Activated T-cell treated with anti-CD3 and anti-CD28 coated beads, Interleukin-2, amount 50 U/mL, for 24 hours (primary cell): ENCODE results near the gene CENPI.

Experiments used
- DNase-seq: peaks from one replicate; pipeline ENCODE4 v3.0.0-alpha.2; 2020
- H3K27ac Mint-ChIP-seq: 2 replicates; pipeline ENCODE4 v1.8.0; 2020; ENCODE audit warnings: mild to moderate bottlenecking, mixed read lengths
- H3K27me3 Mint-ChIP-seq: 2 replicates; pipeline ENCODE4 v1.8.0; 2020; ENCODE audit warnings: mixed read lengths
- H3K36me3 Mint-ChIP-seq: 2 replicates; pipeline ENCODE4 v1.8.0; 2020; ENCODE audit warnings: low read depth, mixed read lengths
- H3K4me1 Mint-ChIP-seq: 2 replicates; pipeline ENCODE4 v1.8.0; 2020; ENCODE audit warnings: low read depth, mixed read lengths
- H3K4me3 Mint-ChIP-seq: 2 replicates; pipeline ENCODE4 v1.8.0; 2020; ENCODE audit warnings: mild to moderate bottlenecking, moderate library complexity, mixed read lengths
- H3K9me3 Mint-ChIP-seq: 2 replicates; pipeline ENCODE4 v1.8.0; 2020; ENCODE audit warnings: mixed read lengths

CENPI gene

GRCh38 chrX:101108284-101108683 lies 10.3 kb downstream of the CENPI start:
- Mint-ChIP-seq H3K27me3 (no peaks in the 10 kb centered on the region), H3K4me1 (no peaks in the 10 kb centered on the region), H3K27ac (no peak overlapping the region), H3K9me3 (no peaks in the 10 kb centered on the region), H3K36me3 (peaks cover 40% of the 10 kb centered on the region), H3K4me3 (no peak overlapping the region)
- no peak for DNase-seq

- no peaks in the 10 kb centered on the region for H3K9me3 Mint-ChIP-seq
- H3K27me3 Mint-ChIP-seq: peaks cover 2% of the 10 kb centered on the region
- H3K4me3 Mint-ChIP-seq: no peak overlapping the region
- H3K4me1 Mint-ChIP-seq: no peaks in the 10 kb centered on the region
- peaks cover 29% of the 10 kb centered on the region for H3K36me3 Mint-ChIP-seq
- DNase-seq: no peak
- no peak overlapping the region for H3K27ac Mint-ChIP-seq
These were observed 19.7 kb downstream of the CENPI start for GRCh38 chrX:101117701-101118100.

GRCh38 chrX:101136235-101136634 lies 38.2 kb downstream of the CENPI start:
- no peaks in the 10 kb centered on the region for H3K9me3 Mint-ChIP-seq

More at GRCh38 chrX:101136235-101136634, 38.2 kb downstream of the CENPI start:
- Mint-ChIP-seq H3K4me1 (no peaks in the 10 kb centered on the region), H3K36me3 (peaks cover 34% of the 10 kb centered on the region), H3K27me3 (peaks cover 8% of the 10 kb centered on the region), H3K4me3 (no peak overlapping the region), H3K27ac (no peak overlapping the region)
- DNase-seq: no peak
